Renal cortex interstitium (tissue), 15 donors: ENCODE results near the gene SCARB1. TPM values are rescaled to one million over a fixed set of nuclear protein-coding genes. Genes with fewer than 3 reads are reported as not detected.
A peak's percentile ranks its signal among the peaks of the same experiment; 100 is the strongest.
"Not testable (repeated sequence)": the region's sequence is repeated elsewhere in the genome, so short reads cannot be mapped to it uniquely, and the experiment has no call there.

Source experiments
- DNase-seq, 11 donors: peaks; one replicate each; pipeline ENCODE4 v3.0.0-alpha.2; 2013; ENCODE audit warnings: low read depth in 9 of 11, low spot score in 4 of 11; ENCODE audit errors: extremely low read depth in 1 of 11
- long read RNA-seq, 16 experiments: transcript quantifications; one replicate each; lab custom pipeline, GENCODE V29; 2026
- polyA plus RNA-seq, 3 donors: library from polyadenylated mRNA; unstranded; fragments of 120-200 nt; gene quantifications; one replicate each; pipeline ENCODE4 v1.2.1, GENCODE V29; 2013; ENCODE audit not compliant: insufficient read length in 3 of 3

SCARB1 gene
- 10 to 100 TPM; 22.4 to 27.6 (median 22.9) TPM for polyA plus RNA-seq
- long read RNA-seq, donor 1, partial matches to known transcripts = 13 of 20 reads
- long read RNA-seq, donor 1, other reads (novel, unspliced or antisense) = 0 of 20 reads
- long read RNA-seq, donor 2, transcript SCARB1-201 (13 exons, 2,611 nt) = major isoform, 5 of 12 reads
- long read RNA-seq, donor 2, partial matches to known transcripts = 6 of 12 reads
- long read RNA-seq, donor 2, other reads (novel, unspliced or antisense) = 0 of 12 reads
- long read RNA-seq, donor 3, partial matches to known transcripts = 6 of 13 reads
- long read RNA-seq, donor 3, other reads (novel, unspliced or antisense) = 0 of 13 reads
- long read RNA-seq, donor 4, partial matches to known transcripts = 0 of 2 reads
- long read RNA-seq, donor 4, other reads (novel, unspliced or antisense) = 0 of 2 reads
- long read RNA-seq, donor 5 = 0 reads
- long read RNA-seq, donor 6, partial matches to known transcripts = 0 of 5 reads
- long read RNA-seq, donor 6, other reads (novel, unspliced or antisense) = 0 of 5 reads
- long read RNA-seq, donor 7, transcript SCARB1-201 (13 exons, 2,611 nt) = major isoform, 5 of 8 reads
- long read RNA-seq, donor 7, partial matches to known transcripts = 0 of 8 reads
- long read RNA-seq, donor 7, other reads (novel, unspliced or antisense) = 0 of 8 reads
- long read RNA-seq, donor 8, transcript SCARB1-201 (13 exons, 2,611 nt) = major isoform, 5 of 23 reads
- long read RNA-seq, donor 8, partial matches to known transcripts = 14 of 23 reads
- long read RNA-seq, donor 8, other reads (novel, unspliced or antisense) = 0 of 23 reads
- long read RNA-seq, donor 9, partial matches to known transcripts = 0 of 3 reads
- long read RNA-seq, donor 9, other reads (novel, unspliced or antisense) = 0 of 3 reads
- long read RNA-seq, donor 10, partial matches to known transcripts = 0 of 5 reads
- long read RNA-seq, donor 10, other reads (novel, unspliced or antisense) = 0 of 5 reads
- long read RNA-seq, donor 11, partial matches to known transcripts = 0 of 5 reads
- long read RNA-seq, donor 11, other reads (novel, unspliced or antisense) = 0 of 5 reads
- long read RNA-seq, donor 12, partial matches to known transcripts = 0 of 2 reads
- long read RNA-seq, donor 12, other reads (novel, unspliced or antisense) = 0 of 2 reads
- long read RNA-seq, donor 13 = 0 reads
- long read RNA-seq, donor 14, partial matches to known transcripts = 0 of 5 reads
- long read RNA-seq, donor 14, other reads (novel, unspliced or antisense) = 0 of 5 reads
- long read RNA-seq, donor 15, partial matches to known transcripts = 0 of 2 reads
- long read RNA-seq, donor 15, other reads (novel, unspliced or antisense) = 0 of 2 reads
- long read RNA-seq, donor 16, transcript SCARB1-202 (12 exons, 3,329 nt) = minor isoform, 6 of 21 reads
- long read RNA-seq, donor 16, transcript SCARB1-201 (13 exons, 2,611 nt) = major isoform, 9 of 21 reads
- long read RNA-seq, donor 16, partial matches to known transcripts = 5 of 21 reads
- long read RNA-seq, donor 16, other reads (novel, unspliced or antisense) = 0 of 21 reads

- peak in 10 of 11 donors; percentile 35 to 76 (median 63) for DNase-seq
Observed at GRCh38 chr12:124863416-124864325, at the start of gene SCARB1. Gene SCARB1, minus strand, starts transcription at chr12:124863864. Its CDS starts 144 bp downstream, at chr12:124863720.

- not testable (repeated sequence) for DNase-seq
Observed at GRCh38 chr12:124912529-124913287, 49.0 kb upstream of the SCARB1 start.

GRCh38 chr12:124911521-124911920, 47.9 kb upstream of the SCARB1 start:
- not testable (repeated sequence) for DNase-seq

GRCh38 chr12:124910561-124911478, 47.2 kb upstream of the SCARB1 start:
- no peak for DNase-seq

GRCh38 chr12:124909831-124910560, 46.3 kb upstream of the SCARB1 start:
- no peak for DNase-seq

- DNase-seq = peak in 10 of 11 donors; percentile 80 to 93 (median 88)
Observed at GRCh38 chr12:124906606-124907261, 43.1 kb upstream of the SCARB1 start.

- no peak for DNase-seq
Observed at GRCh38 chr12:124904306-124905098, 40.8 kb upstream of the SCARB1 start.

- no peak for DNase-seq
Observed at GRCh38 chr12:124902916-124903315, 39.3 kb upstream of the SCARB1 start.

- DNase-seq = no peak
Observed at GRCh38 chr12:124901003-124901402, 37.3 kb upstream of the SCARB1 start.

GRCh38 chr12:124900345-124900795, 36.7 kb upstream of the SCARB1 start:
- not testable (repeated sequence) for DNase-seq

- DNase-seq = no peak
Observed at GRCh38 chr12:124898923-124899294, 35.2 kb upstream of the SCARB1 start.

- no peak for DNase-seq
Observed at GRCh38 chr12:124898200-124898922, 34.7 kb upstream of the SCARB1 start.

- no peak for DNase-seq
Observed at GRCh38 chr12:124896461-124896860, 32.8 kb upstream of the SCARB1 start.
